ENCODE measurements around the gene TRIM9.

TRIM9 gene

GRCh38 chr14:51094901-51095853 lies at the start of gene TRIM9:
TSS of gene TRIM9 (minus strand) at chr14:51095105. CDS start at chr14:51094939, 166 bp downstream.
- peak within 1 kb of the TSS; percentile 59 for H3K4me3 ChIP-seq (ENCODE audit: low read length)
- no peak for TF ChIP-seq CTCF (conservative IDR thresholded peaks at IDR 0.05; ENCODE audit: low read length)
- DNase-seq (ENCODE audit: low read depth): peak; percentile 81

GRCh38 chr14:51140856-51141255 lies 46.0 kb upstream of the TRIM9 start:
- no peak for TF ChIP-seq CTCF (conservative IDR thresholded peaks at IDR 0.05; ENCODE audit: low read length)
- no peak overlapping the region for H3K4me3 ChIP-seq (ENCODE audit: low read length)
- DNase-seq (ENCODE audit: low read depth): no peak

- DNase-seq (ENCODE audit: low read depth): no peak
- no peak for TF ChIP-seq CTCF (conservative IDR thresholded peaks at IDR 0.05; ENCODE audit: low read length)
- H3K4me3 ChIP-seq (ENCODE audit: low read length): no peak overlapping the region
Observed at GRCh38 chr14:51140338-51140737, 45.4 kb upstream of the TRIM9 start.

- TF ChIP-seq CTCF (conservative IDR thresholded peaks at IDR 0.05; ENCODE audit: low read length): no peak
Observed at GRCh38 chr14:51139121-51139681, 44.3 kb upstream of the TRIM9 start.

GRCh38 chr14:51138404-51139103 lies 43.6 kb upstream of the TRIM9 start:
- DNase-seq (ENCODE audit: low read depth): no peak
- no peak overlapping the region for H3K4me3 ChIP-seq (ENCODE audit: low read length)
- no peak for TF ChIP-seq CTCF (conservative IDR thresholded peaks at IDR 0.05; ENCODE audit: low read length)

More at GRCh38 chr14:51139121-51139681, 44.3 kb upstream of the TRIM9 start:
- H3K4me3 ChIP-seq (ENCODE audit: low read length): no peak overlapping the region
- peak; percentile 4 for DNase-seq (ENCODE audit: low read depth)

- H3K4me3 ChIP-seq (ENCODE audit: low read length): no peak overlapping the region
- TF ChIP-seq CTCF (conservative IDR thresholded peaks at IDR 0.05; ENCODE audit: low read length): no peak
- no peak for DNase-seq (ENCODE audit: low read depth)
Observed at GRCh38 chr14:51131516-51131915, 36.6 kb upstream of the TRIM9 start.

Measured in AG10803 (cell line).